Keratinocyte (primary cell): ENCODE measurements around the gene NIPAL4. TPM values are rescaled to one million over a fixed set of nuclear protein-coding genes. Genes with fewer than 3 reads are reported as not detected.
A peak's percentile ranks its signal among the peaks of the same experiment; 100 is the strongest.

Experiments
- DNase-seq: peaks from one replicate; pipeline ENCODE4 v3.0.0-alpha.2; 2011; ENCODE audit warnings: low read depth, missing footprints, low spot score
- FAIRE-seq: peaks from 2 replicates; lab custom pipeline; 2011; peaks lifted over from hg19 to GRCh38; lab: Jason Lieb, UNC
- H2AFZ ChIP-seq: 2 replicates; pipeline ENCODE4 v1.6.0; 2012; ENCODE audit warnings: low read length, control low read depth, inconsistent platforms; ENCODE audit not compliant: control insufficient read depth
- H3K27ac ChIP-seq: 2 replicates; pipeline ENCODE4 v1.5.1; 2011; ENCODE audit warnings: low read length; ENCODE audit not compliant: control insufficient read depth, insufficient read depth
- H3K27me3 ChIP-seq: 3 replicates; pipeline ENCODE4 v1.6.0; 2011; ENCODE audit warnings: low read length; ENCODE audit not compliant: control insufficient read depth, insufficient read depth; ENCODE audit errors: extremely low read depth
- H3K36me3 ChIP-seq, 2 experiments: 2 replicates in 1 of 2; 3 replicates in 1 of 2; pipeline ENCODE4 v1.5.1; 2011; ENCODE audit warnings: low read length in 2 of 2, mild to moderate bottlenecking in 1 of 2; ENCODE audit not compliant: control insufficient read depth in 2 of 2, insufficient read depth in 2 of 2; ENCODE audit errors: extremely low read depth in 1 of 2
- H3K4me1 ChIP-seq: 3 replicates; pipeline ENCODE4 v1.5.1; 2011; ENCODE audit warnings: low read length; ENCODE audit not compliant: control insufficient read depth, insufficient read depth; ENCODE audit errors: extremely low read depth
- H3K4me2 ChIP-seq: 3 replicates; pipeline ENCODE4 v1.6.0; 2011; ENCODE audit warnings: low read depth, low read length; ENCODE audit not compliant: control insufficient read depth, insufficient read depth; ENCODE audit errors: extremely low read depth
- H3K4me3 ChIP-seq, 3 experiments: fragments of 200-600 bp in 1 of 3; sonication (generic) in 1 of 3; 2 replicates in 2 of 3; 3 replicates in 1 of 3; pipeline ENCODE4 v1.5.1; 2011 to 2016; ENCODE audit warnings: low read length in 3 of 3, mild to moderate bottlenecking in 3 of 3, control low read depth in 2 of 3, inconsistent platforms in 1 of 3, low read depth in 1 of 3, mixed read lengths in 1 of 3, mixed run types in 1 of 3, moderate library complexity in 1 of 3; ENCODE audit not compliant: control insufficient read depth in 2 of 3, insufficient read depth in 2 of 3; ENCODE audit errors: extremely low read depth in 1 of 3
- H3K79me2 ChIP-seq: 2 replicates; pipeline ENCODE4 v1.6.0; 2012; ENCODE audit warnings: low read length; ENCODE audit not compliant: control insufficient read depth, insufficient read depth
- H3K9ac ChIP-seq: 3 replicates; pipeline ENCODE4 v1.6.0; 2011; ENCODE audit warnings: low read length; ENCODE audit not compliant: control insufficient read depth, insufficient read depth; ENCODE audit errors: extremely low read depth
- H3K9me1 ChIP-seq: 3 replicates; pipeline ENCODE4 v1.6.0; 2011; ENCODE audit warnings: low read length; ENCODE audit not compliant: control insufficient read depth, insufficient read depth; ENCODE audit errors: extremely low read depth
- H3K9me3 ChIP-seq: 2 replicates; pipeline ENCODE4 v1.5.1; 2012; ENCODE audit warnings: low read depth, low read length; ENCODE audit not compliant: control insufficient read depth
- H4K20me1 ChIP-seq: 3 replicates; pipeline ENCODE4 v1.6.0; 2011; ENCODE audit warnings: low read length; ENCODE audit not compliant: control insufficient read depth, insufficient read depth; ENCODE audit errors: extremely low read depth
- EZH2 ChIP-seq: IDR thresholded peaks from one replicate; pipeline ENCODE4 v1.6.1; 2012; ENCODE audit warnings: inconsistent platforms, mild to moderate bottlenecking, low read length, moderate library complexity
- dilution Hi-C: fragments of 300-500 bp; cut with MboI; formaldehyde crosslinking; loops from one replicate; pipeline ENCODE4 v1.7.0; 2020; ENCODE audit warnings: low sequenced_read_pairs; ENCODE audit not compliant: extremely low pct_ligation_motif_present
- polyA plus RNA-seq, 5 experiments: library from polyadenylated mRNA; depleted of rRNA in 3 of 5; stranded (reverse) in 3 of 5; stranded (forward) in 1 of 5; unstranded in 1 of 5; fragments of >200 nt; gene quantifications; 1 replicate in 1 of 5; 2 replicates in 3 of 5; 3 replicates in 1 of 5; pipeline versions ENCODE4 v1.2.1 to v1.2.3, GENCODE V29; 2011 to 2012; ENCODE audit warnings: missing spikeins in 2 of 5, low read depth in 1 of 5, low replicate concordance in 1 of 5
- TF ChIP-seq, protein P1 (sequence below), 3 experiments: IDR thresholded peaks in 1 of 3; conservative IDR thresholded peaks in 1 of 3; optimal IDR thresholded peaks in 1 of 3; 2 replicates in 2 of 3; 3 replicates in 1 of 3; pipeline versions ENCODE3 to v1.5.1; 2011; ENCODE audit warnings: low read length in 3 of 3, mild to moderate bottlenecking in 3 of 3, moderate library complexity in 2 of 3, control low read depth in 1 of 3, inconsistent platforms in 1 of 3; ENCODE audit not compliant: insufficient read depth in 2 of 3; ENCODE audit errors: extremely low read depth in 1 of 3

The NIPAL4 gene
- polyA plus RNA-seq, 1 donor (not counting 4 experiments of a cell fraction or from before 2014, with no cell fraction given) = 10.3 TPM

DNA sequence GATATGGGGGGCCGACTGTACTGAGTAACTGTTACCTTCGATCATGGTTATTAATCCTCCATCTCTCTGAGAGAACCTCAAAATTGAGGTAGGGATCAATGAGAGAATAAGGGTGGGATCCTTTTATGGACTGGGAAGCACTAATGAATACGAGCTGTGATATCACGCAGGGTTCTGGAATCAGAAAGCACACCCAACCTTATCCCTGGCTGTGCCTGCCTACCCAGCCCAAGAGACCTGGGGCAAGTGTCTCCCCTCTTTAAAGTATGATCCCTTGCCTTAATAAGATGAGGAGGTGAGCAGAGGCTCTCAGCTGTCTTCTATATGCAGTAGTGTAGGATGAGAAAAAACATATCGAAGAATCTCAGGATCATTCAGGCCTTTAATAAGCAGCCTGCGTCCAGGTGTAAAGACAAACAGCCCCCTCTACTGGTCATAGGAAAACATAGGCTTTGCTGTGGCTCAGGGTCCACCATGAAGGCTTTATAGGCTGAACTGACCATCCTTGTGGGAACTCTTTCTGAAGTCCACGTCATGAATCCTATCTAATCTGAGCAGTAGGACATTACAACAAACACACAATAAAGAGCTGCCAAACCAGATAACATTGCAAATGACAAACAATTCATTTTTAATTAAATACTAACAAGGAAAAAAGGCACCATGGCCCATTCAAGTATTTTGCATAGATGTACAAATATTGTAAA, 16.8 kb downstream of the NIPAL4 start:
- no peaks in the 10 kb centered on the region for H3K79me2 ChIP-seq
- peaks cover 16 to 29% of the 10 kb centered on the region in 2 experiments for H3K36me3 ChIP-seq
- H3K4me2 ChIP-seq = no peak overlapping the region
- TF ChIP-seq, protein P1, sequence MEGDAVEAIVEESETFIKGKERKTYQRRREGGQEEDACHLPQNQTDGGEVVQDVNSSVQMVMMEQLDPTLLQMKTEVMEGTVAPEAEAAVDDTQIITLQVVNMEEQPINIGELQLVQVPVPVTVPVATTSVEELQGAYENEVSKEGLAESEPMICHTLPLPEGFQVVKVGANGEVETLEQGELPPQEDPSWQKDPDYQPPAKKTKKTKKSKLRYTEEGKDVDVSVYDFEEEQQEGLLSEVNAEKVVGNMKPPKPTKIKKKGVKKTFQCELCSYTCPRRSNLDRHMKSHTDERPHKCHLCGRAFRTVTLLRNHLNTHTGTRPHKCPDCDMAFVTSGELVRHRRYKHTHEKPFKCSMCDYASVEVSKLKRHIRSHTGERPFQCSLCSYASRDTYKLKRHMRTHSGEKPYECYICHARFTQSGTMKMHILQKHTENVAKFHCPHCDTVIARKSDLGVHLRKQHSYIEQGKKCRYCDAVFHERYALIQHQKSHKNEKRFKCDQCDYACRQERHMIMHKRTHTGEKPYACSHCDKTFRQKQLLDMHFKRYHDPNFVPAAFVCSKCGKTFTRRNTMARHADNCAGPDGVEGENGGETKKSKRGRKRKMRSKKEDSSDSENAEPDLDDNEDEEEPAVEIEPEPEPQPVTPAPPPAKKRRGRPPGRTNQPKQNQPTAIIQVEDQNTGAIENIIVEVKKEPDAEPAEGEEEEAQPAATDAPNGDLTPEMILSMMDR (optimal IDR thresholded peaks at IDR 0.05 in 1 of 3, IDR thresholded peaks at IDR 0.05 in 1 of 3, conservative IDR thresholded peaks at IDR 0.05 in 1 of 3; ENCODE audit: extremely low read depth in 1 of 3, insufficient read depth in 2 of 3, low read length in 3 of 3) = peak; percentile 77 to 82 (median 80)
- no peak for TF ChIP-seq EZH2
- no peaks in the 10 kb centered on the region for H3K27me3 ChIP-seq
- H3K4me1 ChIP-seq = no peaks in the 10 kb centered on the region
- no peak overlapping the region for H3K9ac ChIP-seq
- dilution Hi-C loops = no loop called here
- H3K27ac ChIP-seq = no peak overlapping the region
- no peaks in the 10 kb centered on the region for H3K9me1 ChIP-seq
- no peaks in the 10 kb centered on the region for H3K9me3 ChIP-seq
- no peak for DNase-seq
- no peak overlapping the region for H2AFZ ChIP-seq
- no peak overlapping the region for H3K4me3 ChIP-seq
- H4K20me1 ChIP-seq = no peaks in the 10 kb centered on the region
- peak; percentile 86 for FAIRE-seq

DNA sequence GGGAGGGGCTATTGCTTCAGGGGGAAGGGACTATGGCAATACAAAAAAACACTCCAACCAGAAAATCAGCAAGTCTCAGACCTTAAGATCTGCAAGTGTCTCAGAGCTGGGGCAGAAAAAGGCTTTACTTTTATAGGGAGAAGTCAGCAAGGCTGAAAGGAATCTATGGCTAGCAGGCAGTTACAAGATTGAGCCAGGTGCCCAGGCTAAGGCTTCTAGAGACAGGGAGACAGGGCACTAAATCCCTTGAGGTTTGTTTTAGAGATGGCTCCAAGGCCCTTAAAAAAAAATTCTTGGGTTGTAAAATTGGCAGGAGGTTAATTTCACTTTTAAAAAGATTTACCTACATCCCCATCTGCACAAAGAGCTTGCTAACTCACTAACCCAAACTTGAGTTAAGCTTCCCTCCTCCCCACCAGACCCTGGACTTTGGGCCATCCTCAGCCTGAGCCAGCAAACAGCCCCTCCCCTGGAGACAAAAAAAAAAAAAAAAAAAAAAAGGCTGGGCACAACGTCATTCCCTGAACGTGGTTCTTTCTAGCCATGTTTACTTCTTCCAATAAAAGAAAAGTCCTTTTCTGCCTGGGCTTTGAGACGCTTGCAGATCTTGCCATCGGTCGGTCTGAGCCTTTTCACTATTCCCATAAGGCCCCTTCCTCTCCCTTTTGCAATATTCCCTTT, 17.9 kb downstream of the NIPAL4 start:
- no peak overlapping the region for H3K9ac ChIP-seq
- H3K4me2 ChIP-seq = no peak overlapping the region
- TF ChIP-seq EZH2 = no peak
- TF ChIP-seq, protein P1 (optimal IDR thresholded peaks at IDR 0.05 in 1 of 3, IDR thresholded peaks at IDR 0.05 in 1 of 3, conservative IDR thresholded peaks at IDR 0.05 in 1 of 3; ENCODE audit: extremely low read depth in 1 of 3, insufficient read depth in 2 of 3, low read length in 3 of 3) = no peak

More for the DNA sequence above, 17.9 kb downstream of the NIPAL4 start:
- FAIRE-seq = no peak
- Histone ChIP-seq H3K4me1 (no peaks in the 10 kb centered on the region), H3K27ac (no peak overlapping the region), H4K20me1 (no peaks in the 10 kb centered on the region), H2AFZ (no peak overlapping the region), H3K9me1 (no peaks in the 10 kb centered on the region), H3K9me3 (no peaks in the 10 kb centered on the region), H3K27me3 (no peaks in the 10 kb centered on the region), H3K4me3 (no peak overlapping the region), H3K79me2 (no peaks in the 10 kb centered on the region), H3K36me3 (peaks cover 15 to 19% of the 10 kb centered on the region in 2 experiments)
- DNase-seq = no peak
- dilution Hi-C loops = no loop called here
